SK-N-SH (cell line): Measurements from ENCODE around the gene OR8G1. TPM values are rescaled to one million over a fixed set of nuclear protein-coding genes. Genes with fewer than 3 reads are reported as not detected.

Experiments
- CTCF ChIA-PET: fragments of 300-600, 350-600 bp; formaldehyde crosslinking; extraction: SDS; loops from one replicate; lab custom pipeline; 2021; lab: Yijun Ruan, JAX
- POLR2A ChIA-PET: fragments of 350-600 bp; sonication (Branson Sonifier 250); formaldehyde crosslinking; extraction: SDS; loops from one replicate; lab custom pipeline; 2020; ENCODE audit warnings: antibody characterized with exemption, inconsistent platforms; lab: Yijun Ruan, JAX
- DNase-seq: peaks from one replicate; pipeline ENCODE4 v3.0.0; 2012
- H2AFZ ChIP-seq: fragments of 200-600 bp; sonication (generic); 2 replicates; pipeline ENCODE4 v1.8.1; 2016; ENCODE audit warnings: antibody characterized with exemption, mild to moderate bottlenecking, low read depth
- H3F3A ChIP-seq: fragments of 200-600 bp; sonication (generic); replicated peaks from 2 replicates; pipeline ENCODE3; 2016; ENCODE audit warnings: antibody characterized with exemption, mild to moderate bottlenecking; ENCODE audit not compliant: insufficient read depth
- H3K27ac ChIP-seq, 2 experiments: fragments of 200-500 bp in 1 of 2; fragments of 200-600 bp in 1 of 2; sonication (Bioruptor generic) in 1 of 2; sonication (generic), shearing (Covaris generic) in 1 of 2; 2 replicates each; pipeline versions ENCODE4 v1.5.1 to v1.6.1; 2014 to 2016; ENCODE audit warnings: low read depth in 2 of 2, inconsistent platforms in 1 of 2, low read length in 1 of 2, mild to moderate bottlenecking in 1 of 2, mixed read lengths in 1 of 2
- H3K27me3 ChIP-seq: fragments of 200-600 bp; sonication (generic), shearing (Covaris generic); 2 replicates; pipeline ENCODE4 v1.6.1; 2016; ENCODE audit warnings: mixed run types; ENCODE audit not compliant: insufficient read depth
- H3K36me3 ChIP-seq, 2 experiments: fragments of 200-500 bp in 1 of 2; fragments of 200-600 bp in 1 of 2; sonication (Bioruptor generic) in 1 of 2; sonication (generic) in 1 of 2; replicated peaks in 1 of 2; 2 replicates each; pipeline versions ENCODE3 to v1.5.1; 2014 to 2016; ENCODE audit warnings: low read length in 1 of 2, mild to moderate bottlenecking in 1 of 2; ENCODE audit not compliant: insufficient read depth in 2 of 2, control insufficient read depth in 1 of 2
- H3K4me1 ChIP-seq, 2 experiments: fragments of 200-500 bp in 1 of 2; fragments of 200-600 bp in 1 of 2; sonication (Bioruptor generic) in 1 of 2; sonication (generic), shearing (Covaris generic) in 1 of 2; 2 replicates each; pipeline versions ENCODE4 v1.5.1 to v1.6.1; 2014 to 2016; ENCODE audit warnings: low read depth in 1 of 2, low read length in 1 of 2, mixed run types in 1 of 2; ENCODE audit not compliant: insufficient read depth in 2 of 2, control insufficient read depth in 1 of 2
- H3K4me2 ChIP-seq: fragments of 200-600 bp; sonication (generic), shearing (Covaris generic); 2 replicates; pipeline ENCODE4 v1.6.1; 2017; ENCODE audit warnings: mixed run types
- H3K4me3 ChIP-seq, 2 experiments: fragments of 200-500 bp in 1 of 2; fragments of 200-600 bp in 1 of 2; sonication (Bioruptor generic) in 1 of 2; sonication (generic), shearing (Covaris generic) in 1 of 2; 2 replicates each; pipeline versions ENCODE4 v1.5.1 to v1.8.1; 2014 to 2016; ENCODE audit warnings: low read depth in 2 of 2, inconsistent platforms in 1 of 2, low read length in 1 of 2, mild to moderate bottlenecking in 1 of 2, mixed read lengths in 1 of 2, moderate library complexity in 1 of 2
- H3K79me2 ChIP-seq: fragments of 200-600 bp; sonication (generic); 2 replicates; pipeline ENCODE4 v1.8.1; 2017; ENCODE audit warnings: mild to moderate bottlenecking; ENCODE audit not compliant: insufficient read depth
- H3K9ac ChIP-seq: fragments of 200-600 bp; sonication (generic); 2 replicates; pipeline ENCODE4 v1.6.1; 2017; ENCODE audit warnings: mixed run types
- H3K9me2 ChIP-seq: fragments of 200-600 bp; sonication (generic); 2 replicates; pipeline ENCODE4 v1.6.1; 2017; ENCODE audit warnings: mixed run types
- H3K9me3 ChIP-seq: fragments of 200-600 bp; sonication (generic); 2 replicates; pipeline ENCODE4 v1.6.1; 2017; ENCODE audit warnings: mixed run types, mild to moderate bottlenecking, moderate library complexity
- H4K20me1 ChIP-seq: fragments of 200-600 bp; sonication (generic); 2 replicates; pipeline ENCODE4 v1.6.1; 2017; ENCODE audit warnings: mild to moderate bottlenecking, mixed run types; ENCODE audit not compliant: insufficient read depth
- EP300 ChIP-seq, 2 experiments: IDR thresholded peaks; 2 replicates each; pipeline versions ENCODE4 v1.4.0 to v1.6.1; 2012; ENCODE audit warnings: borderline replicate concordance in 1 of 2, low read depth in 1 of 2, low read length in 1 of 2
- FOXM1 ChIP-seq: IDR thresholded peaks from 2 replicates; pipeline ENCODE4 v1.4.0; 2012; ENCODE audit warnings: low read depth, mild to moderate bottlenecking
- GATA2 ChIP-seq: sonication (generic); formaldehyde crosslinking; IDR thresholded peaks from 2 replicates; pipeline ENCODE4 v1.5.0; 2020; ENCODE audit warnings: mild to moderate bottlenecking, missing genetic modification reagents
- IRF3 ChIP-seq: fragments of 150-350 bp; IDR thresholded peaks from 2 replicates; pipeline ENCODE4 v1.6.1; 2016; ENCODE audit warnings: mild to moderate bottlenecking, low read depth, low read length
- MAX ChIP-seq: IDR thresholded peaks from 2 replicates; pipeline ENCODE4 v1.4.0; 2012; ENCODE audit warnings: low read depth
- NFIC ChIP-seq: IDR thresholded peaks from 2 replicates; pipeline ENCODE4 v1.4.0; 2012; ENCODE audit warnings: borderline replicate concordance
- POLR2AphosphoS5 ChIP-seq: IDR thresholded peaks from 2 replicates; pipeline ENCODE4 v1.6.1; 2012; ENCODE audit warnings: low read depth, low read length
- RAD21 ChIP-seq: IDR thresholded peaks from 2 replicates; pipeline ENCODE4 v1.6.1; 2012; ENCODE audit warnings: mild to moderate bottlenecking, low read length
- WGBS: methylation state at CpG from one replicate; pipeline ENCODE4 v1.1.6; 2017; ENCODE audit warnings: low lambda C conversion rate; 5-methylcytosine and 5-hydroxymethylcytosine counted together
- polyA plus RNA-seq, 3 experiments: library from polyadenylated mRNA; depleted of rRNA; stranded (reverse); fragments of >200 nt; gene quantifications; 2 replicates each; pipeline ENCODE4 v1.2.3, GENCODE V29; 2012

OR8G1 gene
- polyA plus RNA-seq, 1 of the 3 experiments (the other 2 are of a cell fraction), result not detected

GRCh38 chr11:124193221-124194010, 47.5 kb upstream of the OR8G1 start:
- Histone ChIP-seq H3K4me2 (no peak overlapping the region), H4K20me1 (no peaks in the 10 kb centered on the region), H3K27ac (no peak overlapping the region), H3K9ac (no peak overlapping the region), H3K4me3 (no peak overlapping the region), H3K4me1 (no peaks in the 10 kb centered on the region), H3K9me3 (no peaks in the 10 kb centered on the region), H2AFZ (no peak overlapping the region), H3K9me2 (no peaks in the 10 kb centered on the region), H3F3A (no peaks in the 10 kb centered on the region), H3K79me2 (no peaks in the 10 kb centered on the region), H3K27me3 (peaks cover 4% of the 10 kb centered on the region; the same call in 1 of the 2 replicates), H3K36me3 (no peaks in the 10 kb centered on the region)
- ChIA-PET POLR2A (no interaction called here), CTCF (interaction anchor here (0.8 to 13.1 kb wide), 8 partner anchors 13 to 154 kb away, joined by 3 to 247 read pairs (median 4); partner anchors contain the start of gene VWA5A)
- DNase-seq, result no peak
- WGBS, result 41% methylated on average over 6 of the region's 6 CpGs
- no peak for TF ChIP-seq RAD21
- no peak for TF ChIP-seq POLR2AphosphoS5
- TF ChIP-seq MAX, result no peak
- no peak for TF ChIP-seq FOXM1
- no peak for TF ChIP-seq IRF3
- no peak for TF ChIP-seq GATA2 (CRISPR knock-in tag)
- TF ChIP-seq EP300 (IDR thresholded peaks at IDR 0.05; ENCODE audit: borderline replicate concordance in 1 of 2, low read depth in 1 of 2, low read length in 1 of 2), result no peak

GRCh38 chr11:124194293-124195188, 46.4 kb upstream of the OR8G1 start:
- H2AFZ ChIP-seq, result no peak overlapping the region
- DNase-seq, result no peak
- CTCF ChIA-PET, result interaction anchor here (0.6 to 13.1 kb wide), 28 partner anchors 11 to 208 kb away, joined by 3 to 247 read pairs (median 4); partner anchors contain the start of genes OR10D3, OR10G8 and VWA5A

More at GRCh38 chr11:124194293-124195188, 46.4 kb upstream of the OR8G1 start:
- no peak overlapping the region for H3K4me2 ChIP-seq
- WGBS, result 32% methylated on average over 6 of the region's 6 CpGs
- no peak for TF ChIP-seq MAX
- TF ChIP-seq NFIC, result 0 out of 2 replicates have a peak, but pooled peaks have one; percentile 7
- TF ChIP-seq, all 33 proteins: peak for 1
- POLR2A ChIA-PET, result no interaction called here
- Histone ChIP-seq H3K79me2 (no peaks in the 10 kb centered on the region), H3K9ac (no peak overlapping the region), H3K4me1 (no peaks in the 10 kb centered on the region), H3F3A (no peaks in the 10 kb centered on the region), H3K27me3 (peaks cover 4% of the 10 kb centered on the region; the same call in 1 of the 2 replicates), H3K36me3 (no peaks in the 10 kb centered on the region), H4K20me1 (no peaks in the 10 kb centered on the region), H3K27ac (no peak overlapping the region), H3K9me3 (no peaks in the 10 kb centered on the region), H3K4me3 (no peak overlapping the region), H3K9me2 (no peaks in the 10 kb centered on the region)
